Smooth muscle cell of the brain vasculature (primary cell): ENCODE measurements around the gene CORO1A.
"Not testable (repeated sequence)": the region's sequence is repeated elsewhere in the genome, so short reads cannot be mapped to it uniquely, and the experiment has no call there.

Experiments
- DNase-seq: peaks from one replicate; pipeline ENCODE4 v3.0.0-alpha.2; 2012; ENCODE audit warnings: low read depth, low spot score

The CORO1A gene

DNA sequence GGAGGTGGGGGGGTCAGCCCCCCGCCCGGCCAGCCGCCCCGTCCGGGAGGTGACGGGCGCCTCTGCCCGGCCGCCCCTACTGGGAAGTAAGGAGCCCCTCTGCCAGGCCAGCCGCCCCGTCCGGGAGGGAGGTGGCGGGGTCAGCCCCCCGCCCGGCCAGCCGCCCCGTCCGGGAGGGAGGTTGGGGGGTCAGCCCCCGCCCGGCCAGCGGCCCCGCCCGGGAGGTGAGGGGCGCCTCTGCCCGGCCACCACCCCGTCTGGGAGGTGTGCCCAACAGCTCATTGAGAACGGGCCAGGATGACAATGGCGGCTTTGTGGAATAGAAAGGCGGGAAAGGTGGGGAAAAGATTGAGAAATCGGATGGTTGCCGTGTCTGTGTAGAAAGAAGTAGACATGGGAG lies 13.3 kb upstream of the CORO1A start:
- DNase-seq: not testable (repeated sequence)

DNA sequence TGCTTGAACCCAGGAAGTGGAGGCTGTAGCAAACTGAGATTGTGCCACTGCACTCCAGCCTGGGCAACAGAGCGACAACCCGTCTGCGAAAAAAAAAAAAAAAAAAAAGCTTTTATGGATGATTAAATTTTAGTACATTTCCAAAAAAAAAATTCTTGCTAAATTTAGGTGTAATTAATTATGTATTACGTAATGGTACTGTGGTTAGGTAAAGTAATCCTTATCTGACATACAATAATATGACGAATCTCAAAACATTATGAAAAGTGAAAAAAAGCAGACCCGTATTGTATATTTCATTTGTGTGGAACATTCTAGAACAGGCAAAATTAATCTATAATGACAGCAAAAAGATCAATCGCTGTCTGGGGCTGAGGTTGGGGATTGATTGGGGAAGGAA lies 10.3 kb upstream of the CORO1A start:
- DNase-seq: no peak

DNA sequence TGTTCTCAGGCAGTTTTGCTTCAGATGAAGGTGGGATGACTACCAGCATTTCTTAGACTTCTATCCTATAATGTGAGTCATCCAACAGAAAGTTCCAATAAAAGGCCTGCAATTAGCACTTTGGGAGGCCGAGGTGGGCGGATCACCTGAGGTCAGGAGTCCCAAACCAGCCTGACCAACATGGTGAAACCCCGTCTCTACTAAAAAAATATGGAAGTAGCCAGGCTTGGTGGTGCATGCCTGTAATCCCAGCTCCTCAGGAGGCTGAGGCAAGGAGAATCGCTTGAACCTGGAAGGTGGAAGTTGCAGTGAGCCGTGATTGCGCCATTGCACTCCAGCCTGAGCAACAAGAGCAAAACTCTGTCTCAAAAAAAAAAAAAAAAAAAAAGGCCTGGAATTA lies 6.5 kb upstream of the CORO1A start:
- not testable (repeated sequence) for DNase-seq

- DNase-seq: no peak
Measured at GRCh38 chr16:30179195-30179594, 4.2 kb upstream of the CORO1A start.

DNA sequence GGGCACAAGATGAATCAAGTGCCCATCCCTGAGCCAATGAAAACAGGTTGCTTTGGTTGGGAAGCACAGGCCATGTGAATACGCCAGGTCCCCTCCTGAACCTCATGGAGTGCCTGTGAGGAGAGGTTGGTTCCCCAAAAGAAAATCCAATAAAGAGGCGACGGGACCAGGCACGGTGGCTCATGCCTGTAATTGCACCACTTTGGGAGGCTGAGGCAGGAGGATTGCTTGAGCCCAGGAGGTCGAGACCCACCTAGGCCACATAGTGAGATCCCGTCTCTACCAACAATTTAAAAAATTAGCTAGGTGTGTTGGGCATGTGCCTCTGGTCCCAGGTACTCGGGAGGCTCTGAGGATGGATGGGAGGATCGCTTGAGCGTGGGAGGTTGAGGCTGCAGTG lies 3.5 kb upstream of the CORO1A start:
- no peak for DNase-seq

DNA sequence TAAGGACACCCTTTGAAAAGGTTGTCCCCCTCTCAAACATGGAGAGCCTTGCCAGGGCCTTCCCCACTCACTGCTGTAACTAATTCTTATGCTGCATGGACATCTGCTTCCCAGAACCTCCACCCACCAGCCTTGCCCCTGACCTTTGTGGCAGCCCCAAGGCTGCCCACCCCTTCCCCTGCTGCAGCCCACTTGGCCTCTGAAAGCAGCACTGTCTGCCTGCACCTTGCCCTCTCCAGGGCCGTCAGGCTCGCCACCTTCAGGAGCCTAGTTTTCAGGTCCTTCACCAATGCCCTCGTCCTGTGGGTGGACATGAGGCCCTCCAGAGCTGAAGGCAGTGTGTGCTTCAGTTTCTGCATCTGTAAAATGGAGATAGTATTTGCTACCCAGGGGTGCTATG lies 2.7 kb upstream of the CORO1A start:
- DNase-seq: no peak

DNA sequence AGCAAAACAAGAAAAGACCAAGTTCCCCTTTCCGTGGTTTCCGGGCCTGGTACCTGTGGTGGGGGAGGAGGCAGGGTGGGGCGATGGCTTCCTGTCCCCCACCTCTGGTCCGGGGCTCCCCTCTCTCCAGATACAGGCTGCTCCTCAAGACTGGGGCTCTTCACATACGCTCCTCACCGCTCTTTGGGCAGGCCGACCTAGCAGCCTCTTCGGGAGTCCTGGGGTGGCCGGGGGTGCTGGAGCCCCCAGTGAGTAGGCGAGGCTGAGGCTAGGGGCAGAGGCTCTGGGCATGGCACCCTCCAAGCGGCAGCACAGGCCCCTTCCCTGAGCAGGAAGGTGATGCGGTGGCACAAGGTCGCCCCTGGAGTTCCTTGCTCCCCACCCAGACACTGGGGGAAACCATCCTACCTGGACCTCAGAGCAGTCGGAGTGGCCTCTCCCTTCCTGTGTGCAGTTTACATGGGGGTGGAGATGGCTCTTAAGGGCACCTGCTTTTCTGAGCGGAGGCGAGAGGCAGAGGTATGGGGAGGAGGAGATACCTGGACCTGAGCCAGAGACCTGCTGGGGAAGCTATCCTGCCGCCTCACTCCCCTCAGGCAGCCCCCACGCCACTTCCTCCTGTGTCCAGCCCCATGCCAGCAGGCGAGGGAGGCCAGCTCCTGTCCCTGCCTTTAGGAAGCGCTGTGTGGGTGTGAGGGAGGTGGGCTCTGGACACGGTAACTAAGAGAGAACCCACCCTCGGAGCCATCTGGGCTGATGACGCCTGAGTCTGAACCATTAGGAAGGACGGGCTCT lies 891 bp downstream of the CORO1A start:
- DNase-seq: no peak

DNA sequence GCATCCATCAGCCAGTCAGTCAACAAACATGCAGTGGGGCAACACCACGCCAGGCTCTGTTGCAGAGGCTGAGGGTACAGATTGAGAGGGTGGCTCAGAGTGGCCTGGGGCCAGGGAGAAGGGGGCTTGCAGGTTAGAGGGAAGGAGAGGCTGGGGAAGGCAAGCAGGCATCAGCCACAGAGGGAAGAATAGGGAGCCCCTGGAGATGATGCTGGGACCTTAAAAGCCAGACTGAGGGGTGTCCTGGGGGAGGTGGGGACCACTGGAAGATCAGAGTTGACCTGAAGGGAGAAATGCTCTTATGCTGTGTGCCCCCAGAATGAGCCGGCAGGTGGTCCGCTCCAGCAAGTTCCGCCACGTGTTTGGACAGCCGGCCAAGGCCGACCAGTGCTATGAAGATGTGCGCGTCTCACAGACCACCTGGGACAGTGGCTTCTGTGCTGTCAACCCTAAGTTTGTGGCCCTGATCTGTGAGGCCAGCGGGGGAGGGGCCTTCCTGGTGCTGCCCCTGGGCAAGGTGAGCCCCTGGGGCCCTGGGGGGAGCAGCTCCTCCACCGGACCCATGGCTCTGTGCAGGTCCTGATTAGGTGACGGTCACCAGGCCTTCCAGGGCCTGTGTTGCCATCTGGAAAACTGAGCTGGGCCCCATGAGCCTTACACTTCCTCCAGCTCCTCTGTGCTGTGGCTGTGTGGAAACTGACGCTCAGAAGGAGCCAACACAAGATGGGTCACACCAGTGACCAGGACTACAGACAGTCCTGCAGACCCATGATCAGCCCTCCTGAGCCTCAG lies 1.7 kb downstream of the CORO1A start:
- no peak for DNase-seq

DNA sequence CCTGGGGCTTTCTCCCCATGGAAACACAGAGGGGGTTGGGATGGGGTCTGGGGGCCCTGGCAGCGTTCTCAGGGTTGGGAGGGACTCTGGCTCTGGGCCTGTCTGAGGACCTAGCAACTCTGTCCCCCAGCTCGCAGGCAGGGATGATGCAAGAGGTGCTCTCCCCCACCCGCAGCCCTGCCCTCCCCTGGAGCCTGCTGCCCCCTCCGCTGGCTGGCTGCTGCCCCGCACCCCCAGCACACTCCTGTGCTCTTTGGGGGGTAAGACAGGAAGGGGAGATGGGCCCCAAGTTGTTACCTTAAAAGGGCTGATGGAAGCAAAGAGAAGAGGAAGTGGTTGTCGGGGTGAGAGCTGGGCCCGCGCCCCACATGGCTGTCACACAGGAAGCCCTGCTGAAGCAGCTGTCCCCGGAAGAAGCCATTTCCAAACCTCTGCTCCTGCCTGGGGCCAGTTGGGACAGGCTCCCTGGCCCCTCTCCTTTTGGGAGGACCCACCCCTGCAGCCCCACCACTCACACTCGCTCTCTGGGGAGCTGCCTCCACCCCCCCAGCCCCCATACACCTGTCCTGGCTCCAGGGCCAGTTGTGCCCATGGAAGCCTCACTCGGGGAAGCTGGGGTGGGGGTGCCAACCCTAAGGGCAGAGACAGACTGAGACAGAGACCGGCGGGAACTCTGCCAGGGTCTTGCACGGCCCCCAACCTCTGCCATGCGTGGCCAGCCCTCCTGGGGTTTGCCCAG lies 2.5 kb downstream of the CORO1A start:
- DNase-seq: no peak

GRCh38 chr16:30186444-30186781 lies 3.0 kb downstream of the CORO1A start:
- DNase-seq: no peak

- DNase-seq: no peak
Measured at GRCh38 chr16:30186782-30187555, 3.6 kb downstream of the CORO1A start.

DNA sequence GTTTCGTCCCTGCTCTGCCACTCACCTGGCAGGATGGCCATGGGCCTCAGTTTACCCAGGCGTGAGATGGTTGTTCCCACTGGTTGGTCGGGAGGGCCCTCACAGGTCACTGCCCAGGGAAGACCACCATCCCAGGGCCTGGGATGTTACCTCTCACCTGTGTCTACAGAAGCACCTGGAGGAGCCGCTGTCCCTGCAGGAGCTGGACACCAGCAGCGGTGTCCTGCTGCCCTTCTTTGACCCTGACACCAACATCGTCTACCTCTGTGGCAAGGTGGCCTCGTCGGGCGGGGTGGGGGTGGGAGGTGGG lies 4.1 kb downstream of the CORO1A start:
- no peak for DNase-seq

DNA sequence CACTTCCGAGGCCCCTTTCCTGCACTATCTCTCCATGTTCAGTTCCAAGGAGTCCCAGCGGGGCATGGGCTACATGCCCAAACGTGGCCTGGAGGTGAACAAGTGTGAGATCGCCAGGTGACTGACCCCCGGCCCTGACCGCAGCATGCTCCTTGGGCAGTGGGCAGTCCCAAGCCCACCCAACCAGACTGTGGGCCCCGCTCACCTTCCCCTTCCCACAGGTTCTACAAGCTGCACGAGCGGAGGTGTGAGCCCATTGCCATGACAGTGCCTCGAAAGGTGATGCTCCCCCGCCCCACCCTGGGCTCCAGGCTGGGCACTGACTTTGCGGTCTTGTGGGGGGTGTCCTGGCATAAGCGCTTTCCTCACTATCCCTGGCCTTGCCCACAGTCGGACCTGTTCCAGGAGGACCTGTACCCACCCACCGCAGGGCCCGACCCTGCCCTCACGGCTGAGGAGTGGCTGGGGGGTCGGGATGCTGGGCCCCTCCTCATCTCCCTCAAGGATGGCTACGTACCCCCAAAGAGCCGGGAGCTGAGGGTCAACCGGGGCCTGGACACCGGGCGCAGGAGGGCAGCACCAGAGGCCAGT lies 4.7 kb downstream of the CORO1A start:
- DNase-seq: no peak

GRCh38 chr16:30191158-30191557 lies 7.8 kb downstream of the CORO1A start:
- not testable (repeated sequence) for DNase-seq

GRCh38 chr16:30193098-30193497 lies 9.7 kb downstream of the CORO1A start:
- not testable (repeated sequence) for DNase-seq

GRCh38 chr16:30193615-30194014 lies 10.2 kb downstream of the CORO1A start, which contains the start of the genes BOLA2B and SLX1A:
TSS of gene BOLA2B (minus strand) at chr16:30193666. CDS start at chr16:30193595, 71 bp downstream.
TSS of gene SLX1A (plus strand) at chr16:30193875. CDS start at chr16:30194085, 210 bp downstream.
- not testable (repeated sequence) for DNase-seq

- not testable (repeated sequence) for DNase-seq
Measured at GRCh38 chr16:30194172-30194925, 10.9 kb downstream of the CORO1A start.

DNA sequence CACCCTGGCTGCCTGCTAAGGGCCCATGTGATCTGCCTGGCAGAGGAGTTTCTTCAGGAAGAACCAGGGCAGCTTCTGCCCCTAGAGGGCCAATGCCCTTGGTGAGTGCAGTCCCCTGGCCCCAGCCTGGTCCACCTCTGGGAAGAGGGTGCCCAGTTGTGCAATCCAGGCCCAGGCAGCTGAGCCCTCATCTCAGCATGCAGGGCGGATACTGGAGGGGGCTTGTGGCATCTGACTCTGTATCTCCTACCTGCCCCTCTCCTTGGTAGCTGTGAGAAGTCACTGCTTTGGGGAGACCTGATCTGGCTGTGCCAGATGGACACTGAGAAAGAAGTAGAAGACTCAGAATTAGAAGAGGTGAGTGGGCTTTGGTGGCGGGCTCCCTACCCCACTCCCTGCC lies 13.6 kb downstream of the CORO1A start:
- DNase-seq: not testable (repeated sequence)

GRCh38 chr16:30199049-30199448 lies 15.6 kb downstream of the CORO1A start, which contains the start of gene SULT1A3:
TSS of gene SULT1A3 (plus strand) at chr16:30199255. CDS start at chr16:30200729, 1,474 bp downstream.
- not testable (repeated sequence) for DNase-seq
